A549 (cell line): ENCODE results near the gene AFG3L2.

Source experiments
- CBX8 ChIP-seq: fragments of 200-600 bp; sonication (generic); IDR thresholded peaks from 2 replicates; pipeline ENCODE4 v1.6.1; 2016
- CEBPB ChIP-seq, 2 experiments: fragments of >200 bp in 1 of 2; sonication (Bioruptor Twin) in 1 of 2; formaldehyde crosslinking in 1 of 2; IDR thresholded peaks; 2 replicates each; pipeline ENCODE4 v1.6.1; 2012 to 2016
- JUN ChIP-seq, 2 experiments: fragments of >200 bp; sonication (Bioruptor Twin); formaldehyde crosslinking; IDR thresholded peaks; 2 replicates in 1 of 2; 3 replicates in 1 of 2; pipeline ENCODE4 v1.6.1; 2016 to 2017
- NR3C1 ChIP-seq: fragments of >200 bp; sonication (Bioruptor Twin); formaldehyde crosslinking; IDR thresholded peaks from 3 replicates; pipeline ENCODE4 v1.6.1; 2017
- POLR2A ChIP-seq: IDR thresholded peaks from 2 replicates; pipeline ENCODE4 v1.6.1; 2012; ENCODE audit warnings: mild to moderate bottlenecking, low read length
- RARB ChIP-seq: fragments of 250-450 bp; sonication (Bioruptor Pico); IDR thresholded peaks from 2 replicates; pipeline ENCODE4 v1.8.0; 2021; ENCODE audit warnings: mild to moderate bottlenecking, moderate library complexity
- RFX5 ChIP-seq: fragments of 450-650 bp; IDR thresholded peaks from 2 replicates; pipeline ENCODE4 v1.7.1; 2014; ENCODE audit warnings: antibody characterized with exemption, mild to moderate bottlenecking, moderate library complexity
- TF ChIP-seq, protein P1 (sequence below): IDR thresholded peaks from 2 replicates; pipeline ENCODE4 v1.6.1; 2012
- TF ChIP-seq, protein P2 (sequence below): fragments of >200 bp; sonication (Bioruptor Twin); formaldehyde crosslinking; IDR thresholded peaks from 3 replicates; pipeline ENCODE4 v1.5.1; 2016
- TF ChIP-seq, protein P3 (sequence below): fragments of 450-650 bp; IDR thresholded peaks from 2 replicates; pipeline ENCODE4 v1.6.1; 2014; ENCODE audit warnings: antibody characterized with exemption

DNA sequence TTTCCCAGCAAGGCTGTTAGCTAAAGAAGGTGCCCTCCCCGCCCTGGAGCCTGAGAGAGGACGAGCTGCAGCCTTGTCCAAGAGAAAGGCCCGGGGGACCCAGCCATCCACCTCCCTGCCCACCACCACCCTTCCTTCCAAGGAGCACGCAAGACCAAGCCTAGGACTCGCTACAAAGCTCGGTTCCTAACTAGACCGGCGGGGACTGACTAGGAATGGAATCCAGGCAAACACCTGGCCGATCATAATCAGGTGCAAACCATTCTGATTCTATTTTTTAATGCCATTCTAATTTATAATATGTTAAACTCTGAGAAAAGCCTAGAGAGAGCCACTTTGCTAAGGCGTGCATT lies 88.6 kb downstream of the AFG3L2 start:
- TF ChIP-seq, protein P1, sequence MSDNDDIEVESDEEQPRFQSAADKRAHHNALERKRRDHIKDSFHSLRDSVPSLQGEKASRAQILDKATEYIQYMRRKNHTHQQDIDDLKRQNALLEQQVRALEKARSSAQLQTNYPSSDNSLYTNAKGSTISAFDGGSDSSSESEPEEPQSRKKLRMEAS: no peak
- TF ChIP-seq JUN (IDR thresholded peaks at IDR 0.05) (no peak), CBX8 (no peak), NR3C1 (no peak), CEBPB (IDR thresholded peaks at IDR 0.05) (no peak), RARB (CRISPR knock-in tag) (no peak), POLR2A (no peak), RFX5 (no peak)
- TF ChIP-seq, protein P2, sequence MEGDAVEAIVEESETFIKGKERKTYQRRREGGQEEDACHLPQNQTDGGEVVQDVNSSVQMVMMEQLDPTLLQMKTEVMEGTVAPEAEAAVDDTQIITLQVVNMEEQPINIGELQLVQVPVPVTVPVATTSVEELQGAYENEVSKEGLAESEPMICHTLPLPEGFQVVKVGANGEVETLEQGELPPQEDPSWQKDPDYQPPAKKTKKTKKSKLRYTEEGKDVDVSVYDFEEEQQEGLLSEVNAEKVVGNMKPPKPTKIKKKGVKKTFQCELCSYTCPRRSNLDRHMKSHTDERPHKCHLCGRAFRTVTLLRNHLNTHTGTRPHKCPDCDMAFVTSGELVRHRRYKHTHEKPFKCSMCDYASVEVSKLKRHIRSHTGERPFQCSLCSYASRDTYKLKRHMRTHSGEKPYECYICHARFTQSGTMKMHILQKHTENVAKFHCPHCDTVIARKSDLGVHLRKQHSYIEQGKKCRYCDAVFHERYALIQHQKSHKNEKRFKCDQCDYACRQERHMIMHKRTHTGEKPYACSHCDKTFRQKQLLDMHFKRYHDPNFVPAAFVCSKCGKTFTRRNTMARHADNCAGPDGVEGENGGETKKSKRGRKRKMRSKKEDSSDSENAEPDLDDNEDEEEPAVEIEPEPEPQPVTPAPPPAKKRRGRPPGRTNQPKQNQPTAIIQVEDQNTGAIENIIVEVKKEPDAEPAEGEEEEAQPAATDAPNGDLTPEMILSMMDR: no peak
- TF ChIP-seq, protein P3, sequence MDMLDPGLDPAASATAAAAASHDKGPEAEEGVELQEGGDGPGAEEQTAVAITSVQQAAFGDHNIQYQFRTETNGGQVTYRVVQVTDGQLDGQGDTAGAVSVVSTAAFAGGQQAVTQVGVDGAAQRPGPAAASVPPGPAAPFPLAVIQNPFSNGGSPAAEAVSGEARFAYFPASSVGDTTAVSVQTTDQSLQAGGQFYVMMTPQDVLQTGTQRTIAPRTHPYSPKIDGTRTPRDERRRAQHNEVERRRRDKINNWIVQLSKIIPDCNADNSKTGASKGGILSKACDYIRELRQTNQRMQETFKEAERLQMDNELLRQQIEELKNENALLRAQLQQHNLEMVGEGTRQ: no peak
